Peyer's patch (tissue), 4 donors: Measurements from ENCODE around the gene RENBP.
"Not testable (repeated sequence)": the region's sequence is repeated elsewhere in the genome, so short reads cannot be mapped to it uniquely, and the experiment has no call there.

ENCODE experiments used
- CTCF ChIP-seq, 6 experiments: fragments of 450-650 bp in 4 of 6; fragments of 200-600 bp in 2 of 6; sonication (generic) in 1 of 6; IDR thresholded peaks; one replicate each; pipeline ENCODE4 v1.5.1; 2017 to 2019; ENCODE audit warnings: antibody characterized with exemption in 6 of 6, mild to moderate bottlenecking in 3 of 6, moderate library complexity in 1 of 6
- POLR2A ChIP-seq, 2 donors: fragments of 450-650 bp; IDR thresholded peaks; one replicate each; pipeline ENCODE4 v1.5.1; 2017; ENCODE audit warnings: antibody characterized with exemption in 2 of 2, mild to moderate bottlenecking in 2 of 2, moderate library complexity in 2 of 2

- not testable (repeated sequence) for TF ChIP-seq CTCF, POLR2A (IDR thresholded peaks at IDR 0.05)
These were observed 36.0 kb upstream of the RENBP start for GRCh38 chrX:153980394-153980793.
